Measurements from ENCODE around the gene CPLX1.

The CPLX1 gene

DNA sequence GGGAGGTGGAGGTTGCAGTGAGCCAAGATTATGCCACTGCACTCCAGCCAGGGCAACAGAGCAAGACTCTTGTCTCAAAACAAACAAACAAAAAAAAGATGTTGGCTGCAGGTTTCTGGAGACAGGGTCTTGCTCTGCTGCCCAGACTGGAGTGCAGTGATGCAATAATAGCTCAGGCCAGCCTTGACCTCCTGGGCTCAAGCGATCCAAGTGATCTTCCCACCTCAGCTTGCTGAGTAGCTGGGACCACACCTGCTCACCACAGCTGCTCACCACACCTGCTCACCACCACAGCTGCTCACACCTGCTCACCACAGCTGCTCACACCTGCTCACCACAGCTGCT is 29.9 kb upstream of the CPLX1 start:
- no peak for DNase-seq (ENCODE audit: low read depth in 2 of 2)

DNA sequence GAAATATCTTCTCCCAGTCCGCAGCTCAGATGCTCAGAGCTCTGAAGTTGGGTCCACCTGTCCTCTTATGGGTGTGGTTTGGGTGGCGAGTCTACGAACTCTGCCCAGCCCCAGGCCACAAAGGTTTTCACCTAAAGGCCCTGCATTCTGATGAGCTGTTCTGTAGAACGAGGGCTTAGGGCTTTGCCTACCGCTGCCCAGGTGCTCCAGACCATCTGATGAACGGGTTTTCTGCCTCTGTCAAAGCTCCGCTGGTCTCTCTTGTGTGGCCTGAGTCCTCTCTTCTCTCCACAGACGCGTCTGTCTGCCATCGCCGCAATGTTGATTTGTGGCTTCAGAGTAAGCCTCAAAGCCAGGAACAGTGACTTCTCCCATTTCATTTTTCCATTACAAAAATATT is 28.4 kb upstream of the CPLX1 start:
- no peak for DNase-seq (ENCODE audit: low read depth in 2 of 2)

DNA sequence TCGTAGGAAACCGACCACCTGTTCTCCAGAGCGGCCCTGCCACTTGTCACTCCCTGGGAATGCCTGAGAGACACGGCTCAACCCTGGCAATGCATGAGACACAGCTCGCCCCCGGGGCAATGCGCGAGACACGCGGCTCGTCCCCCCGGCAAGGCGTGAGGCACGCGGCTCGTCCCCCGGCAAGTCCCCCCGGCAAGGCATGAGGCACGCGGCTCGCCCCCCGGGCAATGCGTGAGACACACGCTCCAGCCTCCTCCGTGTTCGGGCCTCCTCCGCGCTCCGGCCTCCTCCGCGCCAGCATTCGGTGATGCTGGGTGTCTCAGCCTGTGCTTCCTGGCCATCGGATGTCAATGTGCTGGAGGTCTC is 27.5 kb upstream of the CPLX1 start:
- no peak for DNase-seq (ENCODE audit: low read depth in 2 of 2)

DNA sequence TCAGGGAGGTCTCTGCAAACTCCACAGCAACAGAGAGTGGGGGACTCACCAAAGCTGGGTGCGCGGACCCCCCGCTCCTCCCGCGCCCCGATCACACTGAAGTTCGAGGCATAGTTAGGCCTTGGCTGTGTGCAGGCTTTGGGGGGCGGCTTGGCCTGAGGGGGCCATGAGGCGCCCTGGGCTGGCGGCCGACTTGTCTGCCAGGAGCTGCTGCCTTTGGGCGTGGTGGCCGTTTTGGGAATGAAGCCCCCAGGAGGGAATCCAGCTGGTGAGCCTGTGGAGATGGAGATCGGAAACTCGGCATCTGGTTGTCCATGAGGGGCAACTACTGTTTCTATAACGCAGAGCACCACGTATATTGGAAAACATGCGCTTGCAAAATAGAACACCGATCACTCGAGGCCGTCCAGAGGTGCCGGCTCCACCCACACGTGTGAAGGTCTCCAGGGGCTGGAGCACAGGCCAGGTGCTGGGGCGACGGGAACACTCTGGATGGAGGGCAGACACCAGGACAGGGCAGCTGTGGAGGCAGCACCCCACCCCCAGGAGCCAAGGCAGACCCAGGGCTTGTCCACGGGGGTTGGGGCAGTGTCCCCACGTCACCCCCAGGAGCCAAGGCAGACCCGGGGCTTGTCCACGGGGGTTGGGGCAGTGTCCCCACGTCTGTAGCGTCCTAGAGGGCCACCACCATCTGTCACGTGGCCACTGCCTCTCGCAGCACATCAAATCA is 25.9 kb upstream of the CPLX1 start:
- no peak for DNase-seq (ENCODE audit: low read depth in 2 of 2)

DNA sequence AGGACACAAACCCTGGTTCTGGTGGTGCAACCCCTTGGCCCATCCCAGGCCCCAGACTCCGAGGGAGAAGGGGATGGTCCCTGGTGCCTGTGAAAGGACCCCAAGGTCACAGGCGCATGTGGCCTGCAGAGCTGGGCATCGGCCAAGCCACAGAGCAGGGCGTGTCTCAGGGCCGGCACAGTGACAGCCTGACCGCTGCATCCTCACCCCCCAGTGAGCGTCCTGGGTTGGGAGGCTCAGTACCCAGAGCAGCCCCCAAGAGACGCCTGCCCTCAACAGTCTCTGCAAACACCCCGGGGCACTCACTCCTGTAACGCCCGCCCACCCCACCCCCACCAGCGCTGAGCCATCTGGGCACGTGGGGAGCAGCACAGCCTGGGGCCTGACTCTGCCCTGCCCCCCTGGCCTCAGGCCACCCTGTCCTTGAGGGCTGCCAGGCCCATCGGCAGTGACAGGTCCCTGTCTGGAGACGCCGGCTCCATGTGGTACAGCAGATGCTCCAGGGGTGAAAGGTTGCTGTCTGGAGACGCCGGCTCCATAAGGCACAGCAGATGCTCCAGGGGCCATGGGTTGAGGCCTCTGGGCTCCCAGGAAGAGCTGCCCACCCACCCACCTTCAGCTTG is 24.5 kb upstream of the CPLX1 start:
- DNase-seq (ENCODE audit: low read depth in 2 of 2) = no peak

DNA sequence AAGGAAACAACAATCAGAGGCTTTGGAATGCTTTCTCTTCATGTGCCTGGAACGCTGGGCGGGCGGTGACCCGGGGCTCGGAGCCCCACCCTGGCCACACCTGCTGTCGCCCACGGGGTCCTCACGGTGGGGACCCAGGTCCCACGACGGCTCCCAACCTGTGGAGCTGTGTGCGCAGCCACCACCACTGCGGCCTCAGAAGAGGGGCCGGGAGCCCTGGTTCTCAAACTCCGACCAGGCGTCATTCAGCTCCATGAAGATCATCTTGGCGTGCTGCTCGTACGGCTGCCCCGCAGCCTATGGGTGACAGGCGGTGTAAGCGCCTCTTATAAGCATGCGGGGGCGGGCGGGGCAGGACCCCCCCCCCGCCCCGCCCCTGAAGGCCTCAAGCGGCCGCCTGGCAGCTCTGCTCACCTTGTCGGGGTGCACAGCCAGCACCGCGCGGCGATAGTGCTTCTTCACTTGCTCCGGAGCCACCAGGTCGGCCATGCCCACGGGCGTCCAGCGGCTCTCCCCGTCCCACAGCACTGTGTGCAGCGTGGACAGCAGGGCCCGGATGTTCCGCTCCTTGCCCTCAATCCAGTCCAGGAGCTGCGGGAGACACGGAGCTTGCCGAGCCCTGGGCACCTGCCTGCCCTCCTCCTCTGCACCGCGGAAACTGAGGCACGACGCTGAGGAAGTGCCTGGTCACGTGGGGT is 23.7 kb upstream of the CPLX1 start:
- no peak for DNase-seq (ENCODE audit: low read depth in 2 of 2)

DNA sequence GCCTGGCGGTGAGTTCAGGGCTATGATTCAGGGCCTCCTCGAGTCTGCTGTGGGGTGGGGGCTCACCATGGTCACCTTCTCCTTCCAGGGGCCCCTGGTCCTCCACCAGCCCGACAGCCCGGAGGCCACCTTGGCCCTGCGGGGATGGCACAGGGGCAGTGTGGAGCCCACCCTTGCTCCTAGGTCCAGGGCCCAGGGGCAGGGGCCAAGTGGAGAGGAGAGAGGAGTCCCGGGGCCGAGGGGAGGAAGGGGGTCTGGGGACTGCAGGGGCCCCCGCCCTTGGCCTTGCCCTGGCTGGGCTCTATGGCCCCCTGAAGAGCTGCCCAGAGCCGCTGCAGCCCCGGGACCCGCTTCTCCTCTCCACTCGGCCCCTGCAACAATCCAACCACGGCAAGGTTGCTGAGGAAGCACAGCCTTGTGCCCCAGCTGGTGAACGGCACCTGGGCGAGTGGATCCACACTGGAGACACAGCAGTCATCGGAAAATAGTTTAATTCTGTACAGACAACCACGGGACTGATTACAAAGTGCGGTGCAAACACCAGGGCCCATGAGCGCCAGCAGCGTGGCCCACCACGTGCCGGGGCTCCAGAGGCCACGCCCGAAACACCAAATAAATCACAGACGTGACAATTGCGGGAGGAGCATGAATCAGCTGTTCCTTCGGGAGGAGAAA is 23.0 kb upstream of the CPLX1 start:
- DNase-seq (ENCODE audit: low read depth in 2 of 2) = no peak

DNA sequence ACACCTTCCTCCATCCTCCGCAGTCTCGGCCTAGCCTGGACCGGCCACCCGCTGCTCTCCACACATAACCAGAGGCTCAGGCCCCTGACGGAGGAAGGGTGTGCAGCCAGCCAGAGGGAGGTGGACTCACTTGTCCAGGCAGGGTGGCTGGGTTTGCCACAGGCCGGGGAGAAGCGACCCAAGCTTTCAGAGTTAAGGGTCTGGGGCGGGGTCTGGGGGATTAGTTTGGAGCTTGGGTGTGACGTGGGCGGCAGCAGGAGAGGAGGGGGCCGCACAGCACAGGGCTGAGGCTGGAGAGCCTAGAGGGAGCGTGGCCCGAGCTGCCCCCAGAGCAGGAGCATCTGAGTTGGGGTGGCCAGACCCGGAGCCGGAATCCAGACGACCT is 22.4 kb upstream of the CPLX1 start:
- DNase-seq (ENCODE audit: low read depth in 2 of 2) = no peak

DNA sequence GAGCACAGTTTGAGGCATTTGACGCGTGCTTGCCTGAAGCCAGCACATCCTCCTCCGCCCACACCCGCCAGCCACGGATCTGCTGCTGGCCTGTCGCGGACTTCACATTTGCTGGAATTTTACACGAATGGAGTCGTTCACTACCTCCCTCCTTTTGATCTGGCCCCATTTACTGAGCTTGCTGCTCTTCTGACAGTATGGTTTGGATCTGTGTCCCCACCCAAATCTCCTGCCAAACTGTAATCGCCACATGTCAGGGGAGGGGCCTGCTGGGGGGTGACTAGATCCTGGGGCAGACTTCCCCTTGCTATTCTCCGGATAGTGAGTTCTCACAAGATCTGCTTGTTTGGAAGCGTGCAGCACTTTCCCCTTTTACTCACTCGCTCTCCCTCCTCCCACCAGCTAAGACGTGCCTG is 19.9 kb upstream of the CPLX1 start:
- DNase-seq (ENCODE audit: low read depth in 2 of 2) = no peak

DNA sequence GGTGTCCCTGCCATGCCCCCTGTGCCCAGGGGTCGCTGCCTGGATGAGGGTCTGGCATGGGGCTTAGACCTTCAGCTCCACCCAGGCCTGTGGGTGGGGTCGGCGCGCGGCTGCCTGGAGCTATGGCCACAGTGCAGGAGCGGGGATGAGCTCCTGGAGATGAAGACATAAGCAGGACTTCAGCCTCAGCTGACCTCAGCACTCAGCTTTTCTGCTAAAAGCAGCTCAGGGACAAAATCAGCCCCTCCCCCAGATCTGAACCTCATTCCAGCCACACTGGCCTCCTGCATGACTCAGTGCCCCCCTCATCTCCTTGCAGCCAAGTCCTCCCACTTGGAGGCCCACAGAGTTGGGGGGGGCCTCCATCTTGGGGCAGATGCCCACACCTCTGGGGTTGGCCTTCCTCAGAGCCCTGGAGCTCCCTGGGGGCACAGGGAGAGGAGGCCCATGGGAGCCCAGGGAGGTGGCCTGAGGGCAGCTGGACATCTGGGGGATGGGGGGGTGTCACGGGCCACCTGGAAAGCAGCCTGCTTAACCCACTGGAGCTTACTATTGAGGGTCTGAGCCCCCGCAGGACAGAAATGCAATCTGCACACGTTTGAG is 19.4 kb upstream of the CPLX1 start:
- no peak for DNase-seq (ENCODE audit: low read depth in 2 of 2)

DNA sequence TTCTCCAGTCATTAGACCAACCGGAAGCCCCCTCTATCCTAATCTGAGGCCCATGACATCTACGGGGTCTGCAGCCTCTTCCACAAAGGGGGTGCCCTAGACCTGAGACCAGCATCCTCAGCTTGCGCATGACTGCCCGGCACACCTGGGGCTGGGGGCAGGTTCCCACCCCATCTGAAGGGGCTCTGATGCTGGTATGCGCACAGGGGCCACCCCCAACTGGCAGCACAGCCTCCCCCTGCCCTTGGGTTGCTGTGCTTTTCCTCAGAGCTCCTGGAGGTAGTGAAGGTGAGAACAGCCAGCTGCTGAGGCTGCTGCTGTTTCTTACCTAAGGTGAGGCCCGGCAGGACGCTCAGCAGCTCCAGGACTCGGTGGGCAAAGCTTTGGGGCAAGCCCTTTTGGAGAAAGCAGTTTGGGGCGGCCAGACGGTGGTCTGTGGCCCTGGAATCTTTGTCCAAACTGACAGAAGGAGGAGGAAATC is 18.9 kb upstream of the CPLX1 start:
- DNase-seq (ENCODE audit: low read depth in 2 of 2) = no peak

DNA sequence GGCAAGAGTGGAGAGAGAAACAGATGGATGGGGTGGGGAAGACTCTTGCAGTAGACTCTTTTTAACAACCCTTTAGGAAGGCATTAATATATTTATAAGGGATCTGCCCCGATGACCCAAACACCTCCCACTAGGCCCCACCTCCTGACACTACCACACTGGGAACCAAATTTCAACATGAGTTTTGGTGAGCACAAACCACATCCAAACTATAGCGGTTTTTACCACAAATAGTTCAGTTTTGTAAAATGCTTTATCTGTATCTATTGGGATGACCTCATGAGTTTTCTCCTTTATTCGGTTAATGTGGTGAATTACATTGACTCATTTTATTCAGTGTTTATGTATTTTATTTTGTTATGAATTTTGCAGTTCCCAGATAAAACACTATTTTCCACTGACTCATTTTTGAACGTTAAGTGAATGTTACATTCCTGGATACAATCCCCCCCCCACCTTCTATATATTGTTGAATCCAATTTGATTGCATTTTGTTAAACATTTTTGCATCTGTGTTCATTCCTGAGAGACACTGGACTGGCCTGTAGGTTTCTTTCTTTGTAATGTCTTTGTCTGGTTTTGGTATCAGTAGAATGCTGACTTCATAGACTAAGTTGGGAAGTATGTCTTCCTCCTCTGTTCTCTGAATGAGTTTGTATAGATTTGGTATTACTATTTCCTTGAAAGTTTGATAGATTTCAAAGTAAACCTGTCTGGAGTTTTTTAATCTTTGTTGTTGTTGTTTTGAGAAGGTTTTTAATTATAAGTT is 13.9 kb upstream of the CPLX1 start:
- no peak for DNase-seq (ENCODE audit: low read depth in 2 of 2)

DNA sequence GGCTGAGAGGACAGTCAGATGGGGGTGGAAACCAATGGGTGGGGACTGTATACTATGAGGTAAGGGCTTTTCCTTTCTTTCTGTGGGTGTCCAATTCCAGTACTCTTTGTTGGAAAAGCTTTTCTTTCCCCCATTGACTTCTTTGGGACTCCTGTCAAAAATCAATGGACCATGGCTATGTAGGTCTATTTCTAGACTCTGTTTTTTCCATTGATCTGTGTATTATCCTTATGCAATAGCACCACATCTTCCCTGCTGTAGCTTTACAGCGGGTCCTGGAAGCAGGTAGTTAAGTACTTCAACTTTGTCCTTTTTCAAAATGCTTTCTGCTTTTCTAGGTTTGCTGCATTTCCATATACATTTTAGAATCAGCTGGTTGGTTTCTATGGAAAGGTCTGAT is 11.8 kb upstream of the CPLX1 start:
- no peak for DNase-seq (ENCODE audit: low read depth in 2 of 2)

DNA sequence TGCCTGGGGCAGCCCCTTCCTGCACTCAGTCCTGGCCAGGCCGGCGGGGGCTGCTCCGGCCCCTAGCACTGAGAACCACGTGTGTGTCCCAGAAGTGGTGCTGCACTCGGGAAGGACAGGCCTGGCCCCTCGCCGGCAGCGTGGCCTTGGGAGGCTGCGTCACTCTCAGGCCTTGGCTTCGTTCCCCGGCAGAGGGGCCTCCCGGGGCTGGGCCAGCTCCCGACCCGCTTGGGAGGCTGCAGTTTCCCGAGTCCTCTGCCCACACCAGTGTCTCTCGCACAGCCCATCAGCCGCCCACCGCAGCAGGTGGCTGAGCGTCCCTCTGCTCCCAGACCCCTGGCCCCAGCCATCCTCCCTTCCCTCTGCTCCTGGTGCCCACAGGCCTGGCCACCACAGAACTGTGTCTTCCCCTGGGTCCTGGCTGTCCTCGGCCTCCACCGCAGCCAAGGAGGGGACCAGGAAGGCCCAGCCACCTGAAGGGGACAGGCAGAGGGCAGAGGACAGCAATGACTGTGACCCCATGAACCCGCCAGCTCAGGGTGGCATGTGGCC is 10.9 kb upstream of the CPLX1 start:
- no peak for DNase-seq (ENCODE audit: low read depth in 2 of 2)

DNA sequence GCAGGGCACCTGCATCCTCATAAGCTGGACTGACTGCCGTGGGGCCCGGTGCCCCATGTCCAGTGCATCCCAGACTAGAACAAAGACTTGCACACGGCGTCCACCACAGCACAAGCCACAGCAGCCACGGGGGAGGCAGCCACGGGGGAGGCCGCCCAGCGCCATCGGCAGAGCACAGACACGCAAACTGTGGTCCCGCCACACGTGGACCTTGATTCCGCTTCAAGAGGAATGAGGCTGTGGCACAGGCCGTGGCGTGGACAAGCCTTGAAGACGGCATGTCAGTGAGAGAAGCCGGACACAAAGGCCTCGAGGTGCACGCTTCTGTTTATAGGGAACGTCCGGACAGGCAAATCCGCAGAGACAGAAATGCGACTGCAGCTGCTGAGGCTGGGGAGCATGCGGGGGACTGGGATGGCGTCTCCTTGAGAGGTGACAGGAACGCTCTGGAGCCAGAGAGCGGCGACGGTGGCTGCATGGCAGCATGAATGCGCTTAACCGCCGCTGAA is 10.1 kb upstream of the CPLX1 start:
- DNase-seq (ENCODE audit: low read depth in 2 of 2) = no peak

DNA sequence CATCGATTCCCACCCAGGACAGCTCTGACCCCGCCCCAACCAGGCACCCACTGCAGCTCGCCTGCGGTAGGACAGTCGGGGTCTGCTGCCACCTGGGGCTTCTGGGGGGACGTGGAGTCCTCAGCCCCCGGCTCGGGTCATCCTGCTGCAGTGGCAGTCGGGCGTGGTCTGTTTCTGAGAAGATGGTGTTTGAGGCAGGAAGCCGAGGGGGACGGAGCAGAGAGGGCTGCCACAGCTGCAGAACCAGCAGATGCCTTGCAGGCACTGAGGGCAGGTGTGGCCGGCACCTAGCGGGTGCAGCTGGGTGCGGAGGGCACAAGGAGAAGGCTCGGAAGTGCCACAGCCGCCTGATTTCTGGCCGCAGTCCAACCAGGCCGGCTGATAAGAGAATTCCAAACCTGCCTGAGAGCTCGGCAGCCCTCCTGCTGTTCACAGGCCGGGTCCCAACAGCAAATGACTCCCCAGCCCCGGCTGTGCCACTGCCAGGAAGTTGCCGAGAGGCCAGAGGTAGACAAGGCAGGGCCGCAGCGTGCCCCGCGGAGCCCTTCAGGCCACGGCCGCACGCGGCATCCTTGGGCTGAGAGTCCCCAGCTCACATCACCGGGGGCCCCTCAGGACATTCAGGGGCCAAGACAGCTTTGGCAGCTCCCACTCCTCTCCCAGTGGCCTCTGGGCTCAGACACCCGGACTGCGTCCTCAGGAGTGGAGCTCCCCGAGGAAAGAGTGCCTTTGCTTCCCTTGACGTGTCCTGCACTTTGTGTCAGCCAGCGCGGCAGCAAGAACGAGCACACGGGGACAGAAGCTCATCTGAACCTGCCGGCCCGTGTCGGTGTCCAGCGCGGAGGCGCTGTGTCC is 9.4 kb upstream of the CPLX1 start:
- DNase-seq (ENCODE audit: low read depth in 2 of 2) = no peak

DNA sequence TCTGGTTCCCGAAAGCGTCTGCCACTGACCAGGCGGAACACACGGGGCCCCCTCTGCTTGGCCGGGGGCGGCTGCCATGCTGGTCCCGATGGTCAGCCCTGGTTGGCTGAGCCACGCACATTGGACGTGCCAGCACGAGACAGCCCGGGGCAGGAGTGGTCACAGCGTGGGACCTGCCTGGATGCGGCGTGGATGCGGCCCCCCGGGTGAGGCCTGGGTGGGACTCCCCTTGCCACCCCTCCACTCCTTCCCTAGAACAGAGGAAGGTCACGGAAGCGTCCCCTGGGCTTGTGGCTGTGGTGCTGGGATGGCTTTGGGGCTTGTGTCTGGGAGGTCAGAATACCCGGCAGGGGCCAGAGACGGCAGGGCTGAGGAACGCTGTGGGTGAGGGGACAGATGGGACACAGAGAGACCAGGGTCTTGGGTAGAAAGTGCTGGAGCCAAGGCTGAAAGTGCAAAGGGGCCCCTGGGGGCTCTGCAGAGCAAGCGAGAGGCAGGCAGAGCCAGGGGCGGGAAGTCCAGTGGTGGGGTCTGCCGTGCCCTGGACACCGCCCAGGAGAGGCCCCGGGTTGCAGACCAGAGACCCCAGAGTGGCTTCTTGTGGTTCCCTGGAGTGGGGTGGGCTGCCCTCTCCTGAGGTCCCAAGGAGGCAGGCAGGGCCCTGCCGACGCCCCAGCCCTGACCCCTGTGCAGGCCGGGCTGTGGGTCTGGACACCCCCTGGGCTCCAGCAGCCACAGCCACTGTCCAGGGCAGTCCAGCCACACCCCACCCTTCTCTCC is 8.6 kb upstream of the CPLX1 start:
- no peak for DNase-seq (ENCODE audit: low read depth in 2 of 2)

DNA sequence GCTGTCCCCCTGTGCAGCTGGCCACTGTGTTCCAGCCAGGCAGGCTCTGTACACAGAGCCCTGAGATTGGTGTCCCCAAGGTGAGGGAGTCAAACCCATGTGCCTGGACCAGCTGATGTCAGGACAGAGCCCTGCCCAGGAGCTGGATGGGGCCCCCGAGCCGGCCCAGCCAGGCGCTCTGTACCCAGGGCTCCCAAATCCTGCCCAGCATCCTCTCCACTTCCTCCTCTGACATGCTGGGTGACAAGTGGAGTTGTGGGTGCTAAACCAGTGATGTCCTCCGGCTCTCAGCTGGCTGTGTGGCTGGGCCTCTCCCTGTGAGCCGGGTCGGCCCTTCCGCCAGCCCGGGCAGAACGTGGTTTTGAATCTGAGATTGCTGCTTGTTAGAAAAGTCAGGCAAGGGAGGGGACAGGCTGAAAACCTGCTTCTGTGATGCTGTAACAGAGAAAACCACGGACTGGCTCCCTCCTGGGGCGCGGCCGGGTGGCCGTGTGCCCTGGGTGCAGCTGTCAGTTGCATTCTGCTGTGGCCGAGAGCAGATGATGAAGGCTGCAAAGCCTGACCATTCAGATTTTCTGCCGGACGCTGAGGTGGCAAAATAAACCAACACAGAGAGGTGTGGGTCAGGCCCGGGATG is 7.9 kb upstream of the CPLX1 start:
- no peak for DNase-seq (ENCODE audit: low read depth in 2 of 2)

DNA sequence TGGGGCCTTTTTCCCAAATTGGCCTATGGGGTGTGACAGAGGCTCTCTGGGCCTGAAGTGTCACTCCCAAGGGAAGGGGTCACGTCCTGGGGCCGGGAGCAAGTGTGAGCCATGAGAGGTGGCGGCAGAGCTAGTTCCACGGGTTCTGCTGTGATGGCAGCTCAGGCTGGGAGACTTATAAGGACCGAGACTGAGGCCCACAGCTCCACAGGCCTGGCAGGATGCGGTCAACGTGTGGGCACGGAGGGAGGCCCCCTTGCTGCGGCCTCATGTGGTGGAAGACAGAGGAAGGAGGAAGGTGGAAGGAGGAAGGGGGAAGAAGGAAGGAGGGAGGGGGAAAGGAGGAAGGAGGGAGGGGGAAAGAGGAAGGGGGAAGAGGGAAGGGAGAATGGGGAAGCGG is 7.2 kb upstream of the CPLX1 start:
- DNase-seq (ENCODE audit: low read depth in 2 of 2) = no peak

All from activated CD8-positive, alpha-beta memory T cell treated with anti-CD3 and anti-CD28 coated beads for 4 hours (primary cell).